SK-N-SH treated with all-trans-retinoic acid at 6 μM for 48 hours (cell line): Measurements from ENCODE around the gene CALML6.

Experiments used
- ATAC-seq: fragments of 200-7000 bp; cut with Tn5 transposase; 3 replicates; pipeline ENCODE4 v1.9.1; 2020; ENCODE audit warnings: mild to moderate bottlenecking, moderate library complexity
- ARNTL ChIP-seq: fragments of 450-650 bp; formaldehyde crosslinking; IDR thresholded peaks from 2 replicates; pipeline ENCODE4 v1.5.0; 2020; ENCODE audit warnings: low read depth, mild to moderate bottlenecking, moderate library complexity, borderline replicate concordance
- BACH2 ChIP-seq: fragments of 250-450 bp; sonication (Bioruptor Pico); IDR thresholded peaks from 2 replicates; pipeline ENCODE4 v1.9.0; 2021; ENCODE audit warnings: mild to moderate bottlenecking, borderline replicate concordance
- CSDC2 ChIP-seq: fragments of 250-450 bp; sonication (Bioruptor Pico); IDR thresholded peaks from 2 replicates; pipeline ENCODE4 v1.5.0; 2020; ENCODE audit warnings: mild to moderate bottlenecking, moderate library complexity
- ESRRG ChIP-seq: fragments of 250-450 bp; sonication (Bioruptor Pico); IDR thresholded peaks from 2 replicates; pipeline ENCODE4 v1.6.1; 2021; ENCODE audit warnings: mild to moderate bottlenecking
- GLIS3 ChIP-seq: fragments of 250-450 bp; sonication (Bioruptor Pico); IDR thresholded peaks from 2 replicates; pipeline ENCODE4 v1.5.0; 2020; ENCODE audit warnings: mild to moderate bottlenecking, moderate library complexity
- ISL1 ChIP-seq: fragments of 250-450 bp; sonication (Bioruptor Pico); IDR thresholded peaks from 2 replicates; pipeline ENCODE4 v2.1.2; 2022; ENCODE audit warnings: mild to moderate bottlenecking, moderate library complexity
- OSR1 ChIP-seq: fragments of 250-450 bp; sonication (Bioruptor Pico); IDR thresholded peaks from 2 replicates; pipeline ENCODE4 v1.8.0; 2022; ENCODE audit warnings: moderate library complexity, mild to moderate bottlenecking, inconsistent platforms
- PATZ1 ChIP-seq: fragments of 250-450 bp; sonication (Bioruptor Pico); IDR thresholded peaks from 2 replicates; pipeline ENCODE4 v1.8.0; 2020; ENCODE audit warnings: mild to moderate bottlenecking, moderate library complexity, borderline replicate concordance
- PPARA ChIP-seq: fragments of 250-450 bp; sonication (Bioruptor Pico); IDR thresholded peaks from 2 replicates; pipeline ENCODE4 v1.5.0; 2020; ENCODE audit warnings: mild to moderate bottlenecking, borderline replicate concordance
- RARB ChIP-seq: fragments of 250-450 bp; sonication (Bioruptor Pico); IDR thresholded peaks from 2 replicates; pipeline ENCODE4 v1.8.0; 2021; ENCODE audit warnings: mild to moderate bottlenecking, moderate library complexity
- SNAI2 ChIP-seq: fragments of 250-450 bp; sonication (Bioruptor Pico); IDR thresholded peaks from 2 replicates; pipeline ENCODE4 v1.5.0; 2020; ENCODE audit warnings: mild to moderate bottlenecking, moderate library complexity
- TCF4 ChIP-seq: fragments of 250-450 bp; sonication (Bioruptor Pico); IDR thresholded peaks from 2 replicates; pipeline ENCODE4 v1.8.0; 2021; ENCODE audit warnings: mild to moderate bottlenecking, moderate library complexity, borderline replicate concordance
- TOX ChIP-seq: fragments of 250-450 bp; sonication (Bioruptor Pico); IDR thresholded peaks from 2 replicates; pipeline ENCODE4 v1.8.0; 2021; ENCODE audit warnings: mild to moderate bottlenecking, moderate library complexity, borderline replicate concordance
- TSHZ2 ChIP-seq: fragments of 250-450 bp; sonication (Bioruptor Pico); IDR thresholded peaks from 2 replicates; pipeline ENCODE4 v1.5.0; 2020; ENCODE audit warnings: mild to moderate bottlenecking, moderate library complexity
- ZC3H10 ChIP-seq: fragments of 250-450 bp; sonication (Bioruptor Pico); IDR thresholded peaks from 2 replicates; pipeline ENCODE4 v1.5.1; 2021; ENCODE audit warnings: mild to moderate bottlenecking, moderate library complexity
- ZFP3 ChIP-seq: fragments of 250-450 bp; sonication (Bioruptor Pico); IDR thresholded peaks from 2 replicates; pipeline ENCODE4 v1.5.0; 2020; ENCODE audit warnings: mild to moderate bottlenecking, moderate library complexity
- ZFP30 ChIP-seq: fragments of 450-650 bp; formaldehyde crosslinking; IDR thresholded peaks from 2 replicates; pipeline ENCODE4 v1.5.0; 2022; ENCODE audit warnings: mild to moderate bottlenecking, moderate library complexity
- ZNF565 ChIP-seq: fragments of 450-650 bp; formaldehyde crosslinking; conservative IDR thresholded peaks from 2 replicates; pipeline ENCODE4 v1.5.0; 2020; ENCODE audit warnings: low read depth, mild to moderate bottlenecking, moderate library complexity
- ZNF70 ChIP-seq: fragments of 450-650 bp; formaldehyde crosslinking; IDR thresholded peaks from 2 replicates; pipeline ENCODE4 v1.5.0; 2020; ENCODE audit warnings: mild to moderate bottlenecking, moderate library complexity
- ZNF8 ChIP-seq: fragments of 450-650 bp; formaldehyde crosslinking; IDR thresholded peaks from 2 replicates; pipeline ENCODE4 v1.5.0; 2020; ENCODE audit warnings: mild to moderate bottlenecking, moderate library complexity
- TF ChIP-seq, protein P1 (sequence below): fragments of 250-450 bp; sonication (Bioruptor Pico); IDR thresholded peaks from 2 replicates; pipeline ENCODE4 v1.8.0; 2021; ENCODE audit warnings: low read depth, mild to moderate bottlenecking, moderate library complexity, borderline replicate concordance
- TF ChIP-seq, protein P2 (sequence below): fragments of 250-450 bp; sonication (Bioruptor Pico); IDR thresholded peaks from 2 replicates; pipeline ENCODE4 v1.5.1; 2021; ENCODE audit warnings: mild to moderate bottlenecking, moderate library complexity
- TF ChIP-seq, protein P3 (sequence below): fragments of 250-450 bp; sonication (Bioruptor Pico); IDR thresholded peaks from 2 replicates; pipeline ENCODE4 v1.5.1; 2020; ENCODE audit warnings: low read depth, mild to moderate bottlenecking, moderate library complexity

Gene CALML6

GRCh38 chr1:1889090-1889750, 25.8 kb upstream of the CALML6 start:
- ATAC-seq: no peak
- TF ChIP-seq ZNF70 (no peak), ZNF565 (CRISPR knock-in tag) (no peak), TCF4 (CRISPR knock-in tag) (no peak), OSR1 (no peak)

DNA sequence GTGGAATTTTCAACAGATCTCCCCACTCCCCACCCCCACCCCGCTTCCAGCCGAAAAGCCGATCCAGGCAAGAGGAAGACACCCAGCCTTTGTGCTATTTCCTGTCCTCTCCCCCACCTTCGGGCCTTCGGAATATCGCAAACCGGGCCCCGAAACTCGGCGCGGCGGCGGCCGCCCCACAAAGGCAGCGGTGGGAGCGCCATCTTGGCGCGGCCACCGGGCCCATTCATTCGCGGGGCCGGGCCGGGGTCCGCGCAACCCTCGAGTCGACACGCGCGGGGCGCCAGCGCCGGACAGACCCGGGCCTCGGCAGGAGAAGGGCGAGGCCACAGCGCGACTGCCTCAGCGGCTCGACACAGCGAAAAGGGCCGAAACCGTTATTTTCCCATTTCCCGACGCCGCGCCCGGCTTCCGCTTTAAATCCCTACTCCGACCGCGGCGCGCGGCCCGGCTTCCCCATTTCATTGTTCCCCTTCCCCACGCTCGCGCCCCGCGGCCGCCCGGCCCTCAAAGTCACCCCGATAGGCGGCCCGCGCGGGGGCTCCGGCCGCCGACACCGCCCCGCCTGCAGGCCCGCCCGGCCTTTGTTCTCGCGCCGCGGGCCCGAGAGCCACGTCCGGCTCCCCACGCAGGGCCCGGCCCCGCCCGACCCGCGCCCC, 25.1 kb upstream of the CALML6 start:
- TF ChIP-seq ZNF8 (CRISPR knock-in tag) (no peak), ESRRG (no peak), GLIS3 (CRISPR knock-in tag) (0 out of 2 replicates have a peak, but pooled peaks have one; percentile 24)
- TF ChIP-seq, all 23 proteins: peak for 1
- ATAC-seq: peak; percentile 14; the same call in 2 of the 3 replicates

- TF ChIP-seq BACH2 (CRISPR knock-in tag) (0 out of 2 replicates have a peak, but pooled peaks have one; percentile 51), ISL1 (CRISPR knock-in tag) (no peak), ZNF8 (CRISPR knock-in tag) (no peak), GLIS3 (CRISPR knock-in tag) (no peak), ZFP3 (CRISPR knock-in tag) (peak; percentile 79; the same call in 1 of the 2 replicates), TSHZ2 (CRISPR knock-in tag) (peak; percentile 93), TOX (CRISPR knock-in tag) (no peak), PATZ1 (no peak), ESRRG (no peak), ZNF565 (CRISPR knock-in tag) (no peak), SNAI2 (peak; percentile 90), ZFP30 (CRISPR knock-in tag) (no peak), ARNTL (CRISPR knock-in tag) (no peak), TCF4 (CRISPR knock-in tag) (no peak), ZC3H10 (CRISPR knock-in tag) (no peak), CSDC2 (CRISPR knock-in tag) (peak; percentile 94), OSR1 (no peak), ZNF70 (no peak), PPARA (CRISPR knock-in tag) (no peak), RARB (CRISPR knock-in tag) (no peak)
- TF ChIP-seq, protein P1, sequence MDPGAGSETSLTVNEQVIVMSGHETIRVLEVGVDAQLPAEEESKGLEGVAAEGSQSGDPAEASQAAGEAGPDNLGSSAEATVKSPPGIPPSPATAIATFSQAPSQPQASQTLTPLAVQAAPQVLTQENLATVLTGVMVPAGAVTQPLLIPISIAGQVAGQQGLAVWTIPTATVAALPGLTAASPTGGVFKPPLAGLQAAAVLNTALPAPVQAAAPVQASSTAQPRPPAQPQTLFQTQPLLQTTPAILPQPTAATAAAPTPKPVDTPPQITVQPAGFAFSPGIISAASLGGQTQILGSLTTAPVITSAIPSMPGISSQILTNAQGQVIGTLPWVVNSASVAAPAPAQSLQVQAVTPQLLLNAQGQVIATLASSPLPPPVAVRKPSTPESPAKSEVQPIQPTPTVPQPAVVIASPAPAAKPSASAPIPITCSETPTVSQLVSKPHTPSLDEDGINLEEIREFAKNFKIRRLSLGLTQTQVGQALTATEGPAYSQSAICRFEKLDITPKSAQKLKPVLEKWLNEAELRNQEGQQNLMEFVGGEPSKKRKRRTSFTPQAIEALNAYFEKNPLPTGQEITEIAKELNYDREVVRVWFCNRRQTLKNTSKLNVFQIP (CRISPR knock-in tag): no peak
- TF ChIP-seq, protein P2, sequence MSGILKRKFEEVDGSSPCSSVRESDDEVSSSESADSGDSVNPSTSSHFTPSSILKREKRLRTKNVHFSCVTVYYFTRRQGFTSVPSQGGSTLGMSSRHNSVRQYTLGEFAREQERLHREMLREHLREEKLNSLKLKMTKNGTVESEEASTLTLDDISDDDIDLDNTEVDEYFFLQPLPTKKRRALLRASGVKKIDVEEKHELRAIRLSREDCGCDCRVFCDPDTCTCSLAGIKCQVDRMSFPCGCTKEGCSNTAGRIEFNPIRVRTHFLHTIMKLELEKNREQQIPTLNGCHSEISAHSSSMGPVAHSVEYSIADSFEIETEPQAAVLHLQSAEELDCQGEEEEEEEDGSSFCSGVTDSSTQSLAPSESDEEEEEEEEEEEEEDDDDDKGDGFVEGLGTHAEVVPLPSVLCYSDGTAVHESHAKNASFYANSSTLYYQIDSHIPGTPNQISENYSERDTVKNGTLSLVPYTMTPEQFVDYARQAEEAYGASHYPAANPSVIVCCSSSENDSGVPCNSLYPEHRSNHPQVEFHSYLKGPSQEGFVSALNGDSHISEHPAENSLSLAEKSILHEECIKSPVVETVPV (CRISPR knock-in tag): no peak
- TF ChIP-seq, protein P3, sequence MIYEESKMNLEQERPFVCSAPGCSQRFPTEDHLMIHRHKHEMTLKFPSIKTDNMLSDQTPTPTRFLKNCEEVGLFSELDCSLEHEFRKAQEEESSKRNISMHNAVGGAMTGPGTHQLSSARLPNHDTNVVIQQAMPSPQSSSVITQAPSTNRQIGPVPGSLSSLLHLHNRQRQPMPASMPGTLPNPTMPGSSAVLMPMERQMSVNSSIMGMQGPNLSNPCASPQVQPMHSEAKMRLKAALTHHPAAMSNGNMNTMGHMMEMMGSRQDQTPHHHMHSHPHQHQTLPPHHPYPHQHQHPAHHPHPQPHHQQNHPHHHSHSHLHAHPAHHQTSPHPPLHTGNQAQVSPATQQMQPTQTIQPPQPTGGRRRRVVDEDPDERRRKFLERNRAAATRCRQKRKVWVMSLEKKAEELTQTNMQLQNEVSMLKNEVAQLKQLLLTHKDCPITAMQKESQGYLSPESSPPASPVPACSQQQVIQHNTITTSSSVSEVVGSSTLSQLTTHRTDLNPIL (CRISPR knock-in tag): no peak
- ATAC-seq: peak; percentile 65
Measured at GRCh38 chr1:1890506-1891348, 24.3 kb upstream of the CALML6 start, which contains the start of gene GNB1. Gene GNB1 (minus strand): TSS chr1:1891087. CDS start chr1:1825453, 65,634 bp downstream.
